ENCODE measurements around the gene PCNX2. TPM values are rescaled to one million over a fixed set of nuclear protein-coding genes. Genes with fewer than 3 reads are reported as not detected.

Gene PCNX2
- total RNA-seq, 1 experiment from 2014 or later, result 18.6 TPM

DNA sequence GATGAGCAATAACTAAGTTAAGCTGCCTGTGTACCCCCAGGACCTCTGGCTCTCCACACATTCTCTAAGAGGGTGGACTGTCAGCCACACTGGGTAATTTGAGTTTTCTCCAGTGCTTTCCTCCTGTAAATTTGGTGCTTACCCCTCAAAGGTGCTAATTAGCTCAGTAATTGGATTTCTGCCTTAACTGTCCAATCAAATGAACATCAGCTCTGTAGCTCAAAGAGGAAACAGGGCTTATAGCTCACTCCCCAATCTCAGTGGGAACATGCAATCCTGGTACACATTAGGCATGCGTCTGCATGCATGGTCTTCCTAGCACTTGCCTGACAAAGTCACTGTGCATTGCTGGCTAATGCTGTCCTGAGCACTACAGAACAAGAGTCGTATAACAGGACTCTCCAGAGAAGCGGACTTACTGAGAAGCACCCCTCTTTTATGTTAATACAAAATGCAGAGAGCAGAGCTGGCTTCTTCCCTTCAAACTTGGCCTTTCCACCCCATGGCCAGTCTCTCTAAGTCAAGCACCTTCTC is 235.0 kb downstream of the PCNX2 start:
- H3K27me3 ChIP-seq (ENCODE audit: insufficient read depth, low read depth), result no peaks in the 10 kb centered on the region
- H3K27ac ChIP-seq, result no peak overlapping the region
- H4K20me1 ChIP-seq (ENCODE audit: insufficient read depth), result no peaks in the 10 kb centered on the region
- no peak overlapping the region for H3K4me3 ChIP-seq
- H3K36me3 ChIP-seq (ENCODE audit: low read depth), result no peaks in the 10 kb centered on the region
- no peaks in the 10 kb centered on the region for H3K79me2 ChIP-seq (ENCODE audit: low read depth)
- no peak for DNase-seq
- no peaks in the 10 kb centered on the region for H3K4me1 ChIP-seq (replicated peaks; ENCODE audit: insufficient read depth)
- H3K4me2 ChIP-seq, result no peak overlapping the region
- H3K9me2 ChIP-seq (ENCODE audit: insufficient read depth), result no peaks in the 10 kb centered on the region
- H3F3A ChIP-seq (ENCODE audit: insufficient read depth, low read depth), result no peaks in the 10 kb centered on the region
- no peak overlapping the region for H2AFZ ChIP-seq
- POLR2A ChIA-PET (ENCODE audit: unreplicated experiment), result no interaction called here
- CTCF ChIA-PET, result no interaction called here
- intact Hi-C loops (cut with micrococcal nuclease; ENCODE audit: unreplicated experiment), result no loop called here
- TF ChIP-seq, protein P1, sequence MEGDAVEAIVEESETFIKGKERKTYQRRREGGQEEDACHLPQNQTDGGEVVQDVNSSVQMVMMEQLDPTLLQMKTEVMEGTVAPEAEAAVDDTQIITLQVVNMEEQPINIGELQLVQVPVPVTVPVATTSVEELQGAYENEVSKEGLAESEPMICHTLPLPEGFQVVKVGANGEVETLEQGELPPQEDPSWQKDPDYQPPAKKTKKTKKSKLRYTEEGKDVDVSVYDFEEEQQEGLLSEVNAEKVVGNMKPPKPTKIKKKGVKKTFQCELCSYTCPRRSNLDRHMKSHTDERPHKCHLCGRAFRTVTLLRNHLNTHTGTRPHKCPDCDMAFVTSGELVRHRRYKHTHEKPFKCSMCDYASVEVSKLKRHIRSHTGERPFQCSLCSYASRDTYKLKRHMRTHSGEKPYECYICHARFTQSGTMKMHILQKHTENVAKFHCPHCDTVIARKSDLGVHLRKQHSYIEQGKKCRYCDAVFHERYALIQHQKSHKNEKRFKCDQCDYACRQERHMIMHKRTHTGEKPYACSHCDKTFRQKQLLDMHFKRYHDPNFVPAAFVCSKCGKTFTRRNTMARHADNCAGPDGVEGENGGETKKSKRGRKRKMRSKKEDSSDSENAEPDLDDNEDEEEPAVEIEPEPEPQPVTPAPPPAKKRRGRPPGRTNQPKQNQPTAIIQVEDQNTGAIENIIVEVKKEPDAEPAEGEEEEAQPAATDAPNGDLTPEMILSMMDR (conservative IDR thresholded peaks at IDR 0.05), result no peak
- TF ChIP-seq EZH2 (IDR thresholded peaks at IDR 0.05; ENCODE audit: low read depth), result no peak
- no TSS peak for BruUV-seq (replicated peaks)
- no peaks in the 10 kb centered on the region for H3K9me3 ChIP-seq (ENCODE audit: insufficient read depth, low read depth)

DNA sequence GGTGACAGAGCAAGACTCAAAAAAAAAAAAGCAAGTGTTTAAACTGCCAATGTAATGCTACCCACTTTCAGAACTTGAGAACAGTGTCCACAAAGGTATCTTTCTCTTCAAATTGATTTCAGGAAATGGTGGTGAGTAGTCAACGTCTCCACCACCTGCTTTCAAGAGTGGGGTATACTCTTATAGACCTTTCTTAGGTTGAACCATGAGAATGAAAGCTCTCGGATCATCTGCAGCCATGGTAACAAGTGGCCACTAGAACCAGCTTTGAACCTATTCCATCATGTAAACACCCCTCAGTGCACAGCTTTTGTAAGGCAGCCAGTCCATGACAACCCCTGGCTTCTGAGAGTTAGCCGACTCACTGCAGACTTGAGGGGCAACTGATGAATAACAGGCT is 237.7 kb downstream of the PCNX2 start:
- no peaks in the 10 kb centered on the region for H4K20me1 ChIP-seq (ENCODE audit: insufficient read depth)

DNA sequence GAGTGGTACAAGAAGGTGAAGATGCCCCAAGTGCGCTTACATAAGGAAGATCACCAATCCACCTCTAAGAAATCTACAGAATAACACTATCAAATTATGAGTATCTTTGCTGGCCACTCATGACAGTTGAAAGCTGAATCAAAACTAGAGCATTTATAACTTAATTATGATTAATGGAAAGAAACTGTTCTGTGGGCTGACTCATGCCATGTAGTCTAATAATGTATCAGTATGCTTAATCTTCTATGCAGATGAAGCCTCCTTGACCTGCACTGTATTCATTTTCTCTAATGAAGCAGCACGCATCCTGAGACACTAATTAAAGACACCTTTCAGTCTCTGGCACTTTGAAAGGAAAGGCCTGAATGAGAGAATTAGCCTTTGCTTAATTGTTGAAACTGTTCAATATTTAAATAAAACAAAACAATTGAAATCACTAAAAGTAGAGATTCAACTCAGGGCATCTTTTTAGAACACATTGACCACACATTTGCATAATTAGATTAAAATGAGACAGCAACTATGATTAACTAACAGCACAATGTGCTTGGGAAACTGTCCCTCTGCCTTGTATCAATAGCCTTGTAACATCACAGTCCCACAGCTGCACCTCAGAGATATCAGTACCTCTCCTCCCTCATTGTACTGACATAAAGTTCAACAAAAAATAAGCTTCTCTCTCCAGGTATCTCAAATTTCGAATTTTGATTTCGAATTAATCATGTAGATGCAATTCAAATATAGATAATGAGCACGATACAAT is 239.5 kb downstream of the PCNX2 start:
- no peak for TF ChIP-seq EZH2 (IDR thresholded peaks at IDR 0.05; ENCODE audit: low read depth)
- TF ChIP-seq, protein P1 (conservative IDR thresholded peaks at IDR 0.05), result no peak
- ChIA-PET POLR2A (ENCODE audit: unreplicated experiment) (no interaction called here), CTCF (no interaction called here)

More for the DNA sequence above, 237.7 kb downstream of the PCNX2 start:
- Histone ChIP-seq H2AFZ (no peak overlapping the region), H3K36me3 (ENCODE audit: low read depth) (no peaks in the 10 kb centered on the region), H3K4me2 (no peak overlapping the region), H3K9me2 (ENCODE audit: insufficient read depth) (no peaks in the 10 kb centered on the region), H3K9me3 (ENCODE audit: insufficient read depth, low read depth) (no peaks in the 10 kb centered on the region), H3K79me2 (ENCODE audit: low read depth) (no peaks in the 10 kb centered on the region), H3K4me3 (no peak overlapping the region), H3K27me3 (ENCODE audit: insufficient read depth, low read depth) (no peaks in the 10 kb centered on the region), H3K27ac (no peak overlapping the region), H3F3A (ENCODE audit: insufficient read depth, low read depth) (no peaks in the 10 kb centered on the region), H3K4me1 (replicated peaks; ENCODE audit: insufficient read depth) (no peaks in the 10 kb centered on the region)
- no peak for DNase-seq
- intact Hi-C loops (cut with micrococcal nuclease; ENCODE audit: unreplicated experiment), result no loop called here
- TF ChIP-seq, protein P1 (conservative IDR thresholded peaks at IDR 0.05), result no peak
- no peak for TF ChIP-seq EZH2 (IDR thresholded peaks at IDR 0.05; ENCODE audit: low read depth)
- CTCF ChIA-PET, result no interaction called here
- BruUV-seq (replicated peaks), result no TSS peak
- POLR2A ChIA-PET (ENCODE audit: unreplicated experiment), result no interaction called here

More for the DNA sequence above, 239.5 kb downstream of the PCNX2 start:
- Histone ChIP-seq H3K27me3 (ENCODE audit: insufficient read depth, low read depth) (no peaks in the 10 kb centered on the region), H3K79me2 (ENCODE audit: low read depth) (no peaks in the 10 kb centered on the region), H3K27ac (no peak overlapping the region), H3K4me2 (no peak overlapping the region), H2AFZ (no peak overlapping the region), H3K9me3 (ENCODE audit: insufficient read depth, low read depth) (no peaks in the 10 kb centered on the region), H3K36me3 (ENCODE audit: low read depth) (no peaks in the 10 kb centered on the region), H3K9me2 (ENCODE audit: insufficient read depth) (no peaks in the 10 kb centered on the region), H3K4me1 (replicated peaks; ENCODE audit: insufficient read depth) (no peaks in the 10 kb centered on the region), H4K20me1 (ENCODE audit: insufficient read depth) (no peaks in the 10 kb centered on the region), H3F3A (ENCODE audit: insufficient read depth, low read depth) (no peaks in the 10 kb centered on the region), H3K4me3 (no peak overlapping the region)
- BruUV-seq (replicated peaks), result no TSS peak
- intact Hi-C loops (cut with micrococcal nuclease; ENCODE audit: unreplicated experiment), result no loop called here
- DNase-seq, result no peak

Data from PC-9 (cell line).